Stimulated activated naive B cell treated with anti-CD40 and anti-IgM and Interleukin-4, amounts not matched to agents 10 μg/mL and 1 μg/mL and 100 μg/mL, for 72 hours (primary cell): ENCODE results near the gene PAFAH2.

Experiments
- ATAC-seq, 2 donors: fragments of 150-1000 bp; cut with Tn5 transposase; replicated peaks; 2 replicates each; pipeline ENCODE4 v1.10.0; 2021; ENCODE audit warnings: moderate library complexity in 1 of 2
- DNase-seq: peaks from one replicate; pipeline ENCODE4 v3.0.0; 2021
- H3K27ac Mint-ChIP-seq: one replicate; pipeline ENCODE4 v1.8.0; 2022; ENCODE audit warnings: mild to moderate bottlenecking, mixed read lengths
- H3K27me3 Mint-ChIP-seq, 2 donors: one replicate each; pipeline ENCODE4 v1.8.0; 2022; ENCODE audit warnings: mixed read lengths in 2 of 2
- H3K36me3 Mint-ChIP-seq, 2 donors: one replicate each; pipeline ENCODE4 v1.8.0; 2022; ENCODE audit warnings: mixed read lengths in 2 of 2, mild to moderate bottlenecking in 1 of 2
- H3K4me1 Mint-ChIP-seq, 2 donors: one replicate each; pipeline ENCODE4 v1.8.0; 2022; ENCODE audit warnings: mixed read lengths in 2 of 2, mild to moderate bottlenecking in 1 of 2
- H3K4me3 Mint-ChIP-seq, 2 donors: one replicate each; pipeline ENCODE4 v1.8.0; 2022; ENCODE audit warnings: mild to moderate bottlenecking in 2 of 2, mixed read lengths in 2 of 2, moderate library complexity in 1 of 2
- H3K9me3 Mint-ChIP-seq, 2 donors: one replicate each; pipeline ENCODE4 v1.8.0; 2022; ENCODE audit warnings: mixed read lengths in 2 of 2, mild to moderate bottlenecking in 1 of 2

PAFAH2 gene

GRCh38 chr1:26035959-26036755 lies 38.3 kb upstream of the PAFAH2 start:
- DNase-seq (peak; percentile 62), ATAC-seq (peak; percentile 79 to 80)
- no peaks in the 10 kb centered on the region for H3K36me3 Mint-ChIP-seq
- peaks cover 25 to 38% of the 10 kb centered on the region in 2 donors for H3K27me3 Mint-ChIP-seq
- peak overlapping the region; percentile 83 to 91 for H3K4me3 Mint-ChIP-seq
- H3K27ac Mint-ChIP-seq: peak overlapping the region; percentile 85
- no peaks in the 10 kb centered on the region for H3K9me3 Mint-ChIP-seq
- peaks cover 18 to 24% of the 10 kb centered on the region in 2 donors for H3K4me1 Mint-ChIP-seq

- Mint-ChIP-seq H3K4me3 (peak overlapping the region; percentile 83 to 91), H3K27me3 (peaks cover 33 to 43% of the 10 kb centered on the region in 2 donors), H3K36me3 (no peaks in the 10 kb centered on the region), H3K27ac (peak overlapping the region; percentile 85), H3K4me1 (peaks cover 18 to 24% of the 10 kb centered on the region in 2 donors), H3K9me3 (no peaks in the 10 kb centered on the region)
- ATAC-seq: peak; percentile 93 to 96
- DNase-seq: peak; percentile 83
These were observed 37.5 kb upstream of the PAFAH2 start for GRCh38 chr1:26035203-26035958.

GRCh38 chr1:26034504-26035202 lies 36.8 kb upstream of the PAFAH2 start:
- ATAC-seq: no peak

GRCh38 chr1:26032656-26033357 lies 34.9 kb upstream of the PAFAH2 start:
- Mint-ChIP-seq H3K4me1 (peaks cover 19 to 26% of the 10 kb centered on the region in 2 donors), H3K36me3 (no peaks in the 10 kb centered on the region), H3K27me3 (peaks cover 31 to 59% of the 10 kb centered on the region in 2 donors), H3K4me3 (no peak overlapping the region), H3K9me3 (no peaks in the 10 kb centered on the region), H3K27ac (no peak overlapping the region)
- DNase-seq: no peak
- no peak for ATAC-seq

More at GRCh38 chr1:26034504-26035202, 36.8 kb upstream of the PAFAH2 start:
- peak overlapping the region; percentile 37 for H3K27ac Mint-ChIP-seq
- peaks cover 35 to 46% of the 10 kb centered on the region in 2 donors for H3K27me3 Mint-ChIP-seq
- H3K36me3 Mint-ChIP-seq: no peaks in the 10 kb centered on the region
- H3K4me3 Mint-ChIP-seq: peak overlapping the region; percentile 83 to 91
- no peak for DNase-seq
- H3K4me1 Mint-ChIP-seq: peaks cover 18 to 24% of the 10 kb centered on the region in 2 donors
- no peaks in the 10 kb centered on the region for H3K9me3 Mint-ChIP-seq

- no peaks in the 10 kb centered on the region for H3K36me3 Mint-ChIP-seq
- ATAC-seq: no peak
- H3K9me3 Mint-ChIP-seq: no peaks in the 10 kb centered on the region
- H3K27ac Mint-ChIP-seq: no peak overlapping the region
- H3K27me3 Mint-ChIP-seq: peaks cover 31 to 58% of the 10 kb centered on the region in 2 donors
- H3K4me3 Mint-ChIP-seq: no peak overlapping the region
- DNase-seq: no peak
- peaks cover 22 to 29% of the 10 kb centered on the region in 2 donors for H3K4me1 Mint-ChIP-seq
These were observed 33.9 kb upstream of the PAFAH2 start for GRCh38 chr1:26031611-26032220.

GRCh38 chr1:26031196-26031595 lies 33.3 kb upstream of the PAFAH2 start:
- ATAC-seq (no peak), DNase-seq (no peak)
- Mint-ChIP-seq H3K9me3 (no peaks in the 10 kb centered on the region), H3K36me3 (no peaks in the 10 kb centered on the region), H3K27me3 (peaks cover 27 to 53% of the 10 kb centered on the region in 2 donors), H3K27ac (no peak overlapping the region), H3K4me3 (no peak overlapping the region), H3K4me1 (peaks cover 19 to 24% of the 10 kb centered on the region in 2 donors)

GRCh38 chr1:26029864-26030481 lies 32.1 kb upstream of the PAFAH2 start:
- peaks cover 27 to 50% of the 10 kb centered on the region in 2 donors for H3K27me3 Mint-ChIP-seq
- no peaks in the 10 kb centered on the region for H3K36me3 Mint-ChIP-seq
- H3K4me3 Mint-ChIP-seq: no peak overlapping the region
- ATAC-seq (no peak), DNase-seq (no peak)
- H3K4me1 Mint-ChIP-seq: peaks cover 10 to 11% of the 10 kb centered on the region in 2 donors
- H3K9me3 Mint-ChIP-seq: no peaks in the 10 kb centered on the region
- H3K27ac Mint-ChIP-seq: no peak overlapping the region

GRCh38 chr1:26029054-26029863 lies 31.4 kb upstream of the PAFAH2 start:
- H3K4me3 Mint-ChIP-seq: no peak overlapping the region
- no peak overlapping the region for H3K27ac Mint-ChIP-seq
- H3K36me3 Mint-ChIP-seq: no peaks in the 10 kb centered on the region
- no peak for DNase-seq
- H3K27me3 Mint-ChIP-seq: peaks cover 24 to 43% of the 10 kb centered on the region in 2 donors
- ATAC-seq: no peak
- H3K9me3 Mint-ChIP-seq: no peaks in the 10 kb centered on the region
- peaks cover 4 to 5% of the 10 kb centered on the region in 2 donors for H3K4me1 Mint-ChIP-seq

- H3K4me1 Mint-ChIP-seq: peaks cover 4 to 5% of the 10 kb centered on the region in 2 donors
- peaks cover 18 to 35% of the 10 kb centered on the region in 2 donors for H3K27me3 Mint-ChIP-seq
- no peaks in the 10 kb centered on the region for H3K36me3 Mint-ChIP-seq
- ATAC-seq (peak in 1 of 2 donors; percentile 6), DNase-seq (no peak)
- H3K27ac Mint-ChIP-seq: no peak overlapping the region
- H3K4me3 Mint-ChIP-seq: no peak overlapping the region
- H3K9me3 Mint-ChIP-seq: no peaks in the 10 kb centered on the region
These were observed 30.7 kb upstream of the PAFAH2 start for GRCh38 chr1:26028490-26028980.

- H3K9me3 Mint-ChIP-seq: no peaks in the 10 kb centered on the region
- DNase-seq (no peak), ATAC-seq (peak; percentile 57 to 75)
These were observed 30.0 kb upstream of the PAFAH2 start for GRCh38 chr1:26027716-26028489.

GRCh38 chr1:26025517-26025916 lies 27.7 kb upstream of the PAFAH2 start:
- Mint-ChIP-seq H3K27ac (no peak overlapping the region), H3K36me3 (no peaks in the 10 kb centered on the region), H3K4me3 (no peak overlapping the region), H3K9me3 (no peaks in the 10 kb centered on the region), H3K27me3 (peaks cover 6 to 24% of the 10 kb centered on the region in 2 donors), H3K4me1 (peaks cover 4 to 5% of the 10 kb centered on the region in 2 donors)
- DNase-seq (no peak), ATAC-seq (no peak)

More at GRCh38 chr1:26027716-26028489, 30.0 kb upstream of the PAFAH2 start:
- H3K36me3 Mint-ChIP-seq: no peaks in the 10 kb centered on the region
- peaks cover 4 to 5% of the 10 kb centered on the region in 2 donors for H3K4me1 Mint-ChIP-seq
- H3K27ac Mint-ChIP-seq: no peak overlapping the region
- H3K27me3 Mint-ChIP-seq: peaks cover 17 to 35% of the 10 kb centered on the region in 2 donors
- H3K4me3 Mint-ChIP-seq: no peak overlapping the region

- no peak for ATAC-seq
- peaks cover 4 to 5% of the 10 kb centered on the region in 2 donors for H3K4me1 Mint-ChIP-seq
- no peak for DNase-seq
- no peaks in the 10 kb centered on the region for H3K36me3 Mint-ChIP-seq
- H3K9me3 Mint-ChIP-seq: no peaks in the 10 kb centered on the region
- H3K27ac Mint-ChIP-seq: no peak overlapping the region
- H3K4me3 Mint-ChIP-seq: no peak overlapping the region
- peaks cover 3 to 19% of the 10 kb centered on the region in 2 donors for H3K27me3 Mint-ChIP-seq
These were observed 27.2 kb upstream of the PAFAH2 start for GRCh38 chr1:26025060-26025459.
